AG10803 (cell line): ENCODE data around the gene CFAP92.

ENCODE experiments used
- DNase-seq: peaks from one replicate; pipeline ENCODE4 v3.0.0; 2010; ENCODE audit warnings: low read depth
- H3K4me3 ChIP-seq: 2 replicates; pipeline ENCODE4 v1.5.1; 2011; ENCODE audit warnings: mild to moderate bottlenecking, low read length, control low read depth
- CTCF ChIP-seq: conservative IDR thresholded peaks from 2 replicates; pipeline ENCODE4 v1.5.1; 2011; ENCODE audit warnings: mild to moderate bottlenecking, low read length, control low read depth, inconsistent platforms

The CFAP92 gene

GRCh38 chr3:128908951-128909350 lies 84.9 kb downstream of the CFAP92 start:
- H3K4me3 ChIP-seq = no peak overlapping the region
- DNase-seq = no peak
- no peak for TF ChIP-seq CTCF

GRCh38 chr3:128907706-128908445 lies 86.0 kb downstream of the CFAP92 start:
- no peak for TF ChIP-seq CTCF
- no peak overlapping the region for H3K4me3 ChIP-seq
- DNase-seq = no peak

- no peak for DNase-seq
- TF ChIP-seq CTCF = no peak
- no peak overlapping the region for H3K4me3 ChIP-seq
Measured at GRCh38 chr3:128906804-128907525, 86.9 kb downstream of the CFAP92 start.

GRCh38 chr3:128906031-128906803 lies 87.7 kb downstream of the CFAP92 start:
- no peak for DNase-seq
- TF ChIP-seq CTCF = no peak
- no peak overlapping the region for H3K4me3 ChIP-seq

- DNase-seq = no peak
- no peak for TF ChIP-seq CTCF
- H3K4me3 ChIP-seq = no peak overlapping the region
Measured at GRCh38 chr3:128903501-128903900, 90.4 kb downstream of the CFAP92 start.

GRCh38 chr3:128902426-128902825 lies 91.5 kb downstream of the CFAP92 start:
- DNase-seq = no peak
- TF ChIP-seq CTCF = no peak
- H3K4me3 ChIP-seq = no peak overlapping the region
